GM12872 (cell line): ENCODE results near the gene STAT1.

ENCODE experiments used
- TF ChIP-seq, protein P1 (sequence below): IDR thresholded peaks from 3 replicates; pipeline ENCODE4 v1.5.1; 2011; ENCODE audit warnings: low read depth, mild to moderate bottlenecking, low read length, moderate library complexity; ENCODE audit not compliant: insufficient read depth

STAT1 gene

GRCh38 chr2:191013932-191014652 is at the start of gene STAT1:
TSS of gene STAT1 (minus strand) at chr2:191014171. CDS start at chr2:191010003, 4,168 bp downstream.
- TF ChIP-seq, protein P1, sequence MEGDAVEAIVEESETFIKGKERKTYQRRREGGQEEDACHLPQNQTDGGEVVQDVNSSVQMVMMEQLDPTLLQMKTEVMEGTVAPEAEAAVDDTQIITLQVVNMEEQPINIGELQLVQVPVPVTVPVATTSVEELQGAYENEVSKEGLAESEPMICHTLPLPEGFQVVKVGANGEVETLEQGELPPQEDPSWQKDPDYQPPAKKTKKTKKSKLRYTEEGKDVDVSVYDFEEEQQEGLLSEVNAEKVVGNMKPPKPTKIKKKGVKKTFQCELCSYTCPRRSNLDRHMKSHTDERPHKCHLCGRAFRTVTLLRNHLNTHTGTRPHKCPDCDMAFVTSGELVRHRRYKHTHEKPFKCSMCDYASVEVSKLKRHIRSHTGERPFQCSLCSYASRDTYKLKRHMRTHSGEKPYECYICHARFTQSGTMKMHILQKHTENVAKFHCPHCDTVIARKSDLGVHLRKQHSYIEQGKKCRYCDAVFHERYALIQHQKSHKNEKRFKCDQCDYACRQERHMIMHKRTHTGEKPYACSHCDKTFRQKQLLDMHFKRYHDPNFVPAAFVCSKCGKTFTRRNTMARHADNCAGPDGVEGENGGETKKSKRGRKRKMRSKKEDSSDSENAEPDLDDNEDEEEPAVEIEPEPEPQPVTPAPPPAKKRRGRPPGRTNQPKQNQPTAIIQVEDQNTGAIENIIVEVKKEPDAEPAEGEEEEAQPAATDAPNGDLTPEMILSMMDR: no peak

- TF ChIP-seq, protein P1: no peak
These were observed 49.6 kb upstream of the STAT1 start for GRCh38 chr2:191063584-191063983.

- TF ChIP-seq, protein P1: no peak
These were observed 47.5 kb upstream of the STAT1 start for GRCh38 chr2:191061381-191061980.

DNA sequence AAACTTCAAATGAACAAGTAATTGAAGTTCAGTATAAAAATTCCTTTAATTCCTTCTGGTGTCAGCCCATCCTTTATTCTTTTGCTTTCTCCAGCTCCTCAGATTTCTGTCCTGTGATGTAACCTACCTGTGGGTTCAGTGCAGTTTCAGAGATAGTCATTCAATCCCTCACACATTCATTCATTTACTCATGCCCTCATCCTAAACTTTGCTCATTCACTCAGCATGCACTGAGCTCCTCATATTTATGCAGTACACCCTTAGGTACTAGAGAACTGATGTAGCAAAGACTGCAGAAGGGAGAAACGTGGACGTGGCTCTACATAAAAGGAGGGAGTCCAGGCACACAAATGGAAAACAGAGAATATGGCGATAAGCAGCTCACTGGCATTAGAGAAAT is 45.3 kb upstream of the STAT1 start:
- TF ChIP-seq, protein P1: no peak

- TF ChIP-seq, protein P1: no peak
These were observed 42.3 kb upstream of the STAT1 start for GRCh38 chr2:191056228-191056627.

GRCh38 chr2:191053256-191053655 is 39.3 kb upstream of the STAT1 start:
- TF ChIP-seq, protein P1: no peak

DNA sequence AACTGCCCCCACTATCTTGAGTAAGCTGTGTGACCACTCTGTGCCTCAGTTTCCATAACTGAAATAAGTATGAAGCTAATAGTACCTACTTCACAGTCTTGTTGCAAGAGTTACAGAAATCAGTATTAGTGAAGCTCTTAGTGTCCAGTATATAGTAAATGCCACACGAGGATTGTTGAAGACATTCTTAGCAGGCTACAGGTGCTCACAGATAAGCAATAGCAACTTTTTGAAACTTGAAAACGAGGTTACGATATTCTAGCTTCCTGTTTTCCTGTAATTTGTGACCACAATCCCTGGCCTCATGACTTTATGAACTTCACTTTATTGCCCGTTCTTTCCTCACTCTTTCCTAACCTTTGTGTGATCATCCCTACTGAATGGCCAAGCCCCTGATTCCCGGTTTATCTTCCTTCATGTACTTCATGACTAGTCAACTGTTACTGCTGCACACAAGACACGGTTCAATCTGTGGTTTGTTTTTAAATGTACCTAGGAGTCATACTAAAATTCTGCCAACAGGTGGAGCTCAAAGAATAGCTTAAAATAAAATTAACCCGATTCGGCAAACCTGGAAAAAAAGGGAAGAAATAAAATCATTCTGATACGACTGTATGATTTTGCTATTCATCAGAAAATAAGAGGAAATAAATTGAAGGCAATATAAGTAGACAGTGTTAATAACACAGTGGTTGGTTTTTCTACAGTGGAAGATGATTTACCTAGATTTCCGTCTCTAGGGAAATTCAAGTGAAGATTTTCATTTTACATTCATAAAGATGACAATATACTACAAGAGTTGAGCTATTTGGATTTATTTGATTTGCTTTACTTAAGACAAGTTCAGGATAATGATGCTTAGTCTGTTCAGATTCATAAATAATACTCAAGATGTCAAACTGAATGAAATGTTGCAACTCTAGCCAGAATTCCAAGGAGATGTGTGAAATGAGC is 38.1 kb upstream of the STAT1 start:
- TF ChIP-seq, protein P1: peak; percentile 43; the same call in 1 of the 3 replicates
